ENCODE data around the gene CHST10.
"Not testable (repeated sequence)": the region's sequence is repeated elsewhere in the genome, so short reads cannot be mapped to it uniquely, and the experiment has no call there.

CHST10 gene

GRCh38 chr2:100416935-100417710 lies at the start of gene CHST10:
Gene CHST10 (minus strand): TSS chr2:100417668. CDS start chr2:100406675, 10,993 bp downstream.
- peak; percentile 43 to 85 for DNase-seq

GRCh38 chr2:100460904-100461530 lies 43.5 kb upstream of the CHST10 start:
- peak; percentile 4 to 40 for DNase-seq

GRCh38 chr2:100456357-100456756 lies 38.9 kb upstream of the CHST10 start:
- DNase-seq, result not testable (repeated sequence)

- DNase-seq, result no peak
These were observed 36.4 kb upstream of the CHST10 start for GRCh38 chr2:100453853-100454252.

- DNase-seq, result no peak
These were observed 34.3 kb upstream of the CHST10 start for GRCh38 chr2:100451734-100452133.

GRCh38 chr2:100451092-100451491 lies 33.6 kb upstream of the CHST10 start:
- DNase-seq, result no peak

- DNase-seq, result no peak
These were observed 29.2 kb upstream of the CHST10 start for GRCh38 chr2:100446696-100447095.

- DNase-seq, result no peak
These were observed 20.3 kb upstream of the CHST10 start for GRCh38 chr2:100437751-100438150.

GRCh38 chr2:100429726-100430125 lies 12.3 kb upstream of the CHST10 start:
- no peak for DNase-seq

GRCh38 chr2:100427627-100428258 lies 10.3 kb upstream of the CHST10 start:
- peak; percentile 27 to 86 for DNase-seq

GRCh38 chr2:100427111-100427510 lies 9.6 kb upstream of the CHST10 start:
- DNase-seq, result no peak

GRCh38 chr2:100426384-100426720 lies 8.9 kb upstream of the CHST10 start:
- DNase-seq, result no peak

- no peak for DNase-seq
These were observed 8.3 kb upstream of the CHST10 start for GRCh38 chr2:100425573-100426383.

- no peak for DNase-seq
These were observed 7.6 kb upstream of the CHST10 start for GRCh38 chr2:100425107-100425506.

GRCh38 chr2:100424277-100424875 lies 6.9 kb upstream of the CHST10 start:
- DNase-seq, result no peak

- DNase-seq, result no peak
These were observed 6.2 kb upstream of the CHST10 start for GRCh38 chr2:100423631-100424030.

GRCh38 chr2:100422320-100423055 lies 5.0 kb upstream of the CHST10 start:
- peak in 1 of 2 experiments; percentile 61 for DNase-seq

GRCh38 chr2:100419915-100420314 lies 2.4 kb upstream of the CHST10 start:
- no peak for DNase-seq

- no peak for DNase-seq
These were observed 1.0 kb upstream of the CHST10 start for GRCh38 chr2:100418406-100418962.

- DNase-seq, result no peak
These were observed 250 bp upstream of the CHST10 start for GRCh38 chr2:100417711-100418124.

- no peak for DNase-seq
These were observed 1.0 kb downstream of the CHST10 start for GRCh38 chr2:100416397-100416934.

All from NCI-H526 (cell line).